Right lobe of liver (tissue), 4 donors: Measurements from ENCODE around the gene TRA2A.

Source experiments
- CTCF ChIP-seq, 4 donors: fragments of 200-600 bp in 3 of 4; fragments of 450-650 bp in 1 of 4; IDR thresholded peaks; one replicate each; pipeline versions ENCODE4 v1.5.1 to v1.8.0; 2016 to 2022; ENCODE audit warnings: antibody characterized with exemption in 4 of 4, mild to moderate bottlenecking in 2 of 4
- POLR2A ChIP-seq: fragments of 450-650 bp; IDR thresholded peaks from one replicate; pipeline ENCODE4 v1.6.1; 2017; ENCODE audit warnings: antibody characterized with exemption, mild to moderate bottlenecking
- donor health status: DM: no; HTN: no; CAD: no.
- donor health status: DM: no; HTN: no; CAD: no.
- donor health status: DM: no; HTN: yes; CAD: no.

GRCh38 chr7:23456093-23456492, 75.7 kb downstream of the TRA2A start:
- no peak for TF ChIP-seq CTCF (IDR thresholded peaks at IDR 0.05)
- no peak for TF ChIP-seq POLR2A
